Activated T-cell treated with anti-CD3 and anti-CD28 coated beads, Interleukin-2, amount 50 U/mL, for 72 hours (primary cell): Measurements from ENCODE around the gene CHIT1. TPM values are rescaled to one million over a fixed set of nuclear protein-coding genes. Genes with fewer than 3 reads are reported as not detected.

Experiments used
- ATAC-seq, 2 donors: fragments of 150-1000 bp; cut with Tn5 transposase; replicated peaks in 1 of 2; 2 replicates each; pipeline ENCODE4 v1.10.0; 2021; ENCODE audit warnings: moderate library complexity in 2 of 2, mild to moderate bottlenecking in 1 of 2
- DNase-seq, 2 donors: peaks; one replicate each; pipeline ENCODE4 v3.0.0; 2021 to 2022; ENCODE audit warnings: mixed read lengths in 1 of 2
- H3K27ac Mint-ChIP-seq: one replicate; pipeline ENCODE4 v1.8.0; 2022; ENCODE audit warnings: mild to moderate bottlenecking, moderate library complexity, mixed read lengths
- H3K27me3 Mint-ChIP-seq: one replicate; pipeline ENCODE4 v1.8.0; 2022; ENCODE audit warnings: low read depth, mixed read lengths
- H3K36me3 Mint-ChIP-seq, 2 donors: one replicate each; pipeline ENCODE4 v1.8.0; 2022; ENCODE audit warnings: mixed read lengths in 2 of 2, mild to moderate bottlenecking in 1 of 2; ENCODE audit not compliant: insufficient read depth in 2 of 2
- H3K4me1 Mint-ChIP-seq: one replicate; pipeline ENCODE4 v1.8.0; 2022; ENCODE audit warnings: low read depth, mixed read lengths
- H3K4me3 Mint-ChIP-seq, 2 donors: one replicate each; pipeline ENCODE4 v1.8.0; 2022; ENCODE audit warnings: mild to moderate bottlenecking in 2 of 2, mixed read lengths in 2 of 2, moderate library complexity in 2 of 2
- H3K9me3 Mint-ChIP-seq, 2 donors: one replicate each; pipeline ENCODE4 v1.8.0; 2022; ENCODE audit warnings: mixed read lengths in 2 of 2
- total RNA-seq, 2 donors: library from RNA; stranded (reverse); gene quantifications; one replicate each; pipeline ENCODE4 v1.2.3, GENCODE V29; 2022

The CHIT1 gene
- total RNA-seq, 2 donors from 2014 or later: 1.4 to 4.7 TPM

DNA sequence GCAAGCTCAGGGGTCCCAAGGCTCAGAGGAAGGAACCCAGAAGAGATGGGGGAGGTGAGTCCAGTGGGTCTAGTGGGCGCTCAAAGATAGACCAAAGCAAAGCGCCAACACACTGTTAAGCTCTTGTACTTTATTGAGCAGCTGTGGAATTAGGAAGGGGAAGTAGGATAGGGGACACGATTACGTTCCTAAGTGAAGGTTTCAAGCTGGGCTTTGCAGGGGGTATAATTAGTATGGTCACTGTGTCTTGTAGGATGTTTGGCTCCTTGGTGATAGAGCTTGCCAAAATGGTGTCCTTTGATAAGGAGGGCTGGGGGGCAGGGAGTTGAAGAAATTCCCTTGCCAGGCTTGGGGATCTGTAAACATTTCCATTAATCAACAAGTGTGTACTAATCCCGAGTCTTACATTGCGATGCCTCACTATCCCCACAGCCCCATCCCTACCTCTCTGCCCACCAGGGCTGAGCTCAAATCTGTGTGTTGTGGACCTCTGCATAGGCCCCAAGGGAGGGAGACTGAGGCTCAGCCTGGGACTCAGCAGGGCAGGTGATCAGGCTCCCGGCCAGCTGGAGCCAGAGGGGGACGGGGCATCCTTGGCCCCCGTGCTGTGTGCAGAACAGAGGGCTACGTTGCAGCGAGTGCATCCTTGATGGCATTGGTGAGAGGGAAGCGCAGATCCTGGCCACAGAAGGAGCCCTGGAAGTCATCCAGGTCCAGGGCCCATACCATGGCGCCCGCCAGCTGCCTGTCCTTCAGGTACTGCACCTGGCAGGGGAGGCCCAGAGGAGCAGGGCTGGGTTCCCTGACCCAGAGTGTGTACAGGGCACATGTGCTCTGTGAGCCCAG, 50.4 kb downstream of the CHIT1 start:
- DNase-seq: no peak
- no peak overlapping the region for H3K27ac Mint-ChIP-seq
- H3K27me3 Mint-ChIP-seq: no peaks in the 10 kb centered on the region
- no peaks in the 10 kb centered on the region for H3K9me3 Mint-ChIP-seq
- no peak overlapping the region for H3K4me3 Mint-ChIP-seq
- no peak for ATAC-seq
- no peaks in the 10 kb centered on the region for H3K4me1 Mint-ChIP-seq
- no peaks in the 10 kb centered on the region for H3K36me3 Mint-ChIP-seq

DNA sequence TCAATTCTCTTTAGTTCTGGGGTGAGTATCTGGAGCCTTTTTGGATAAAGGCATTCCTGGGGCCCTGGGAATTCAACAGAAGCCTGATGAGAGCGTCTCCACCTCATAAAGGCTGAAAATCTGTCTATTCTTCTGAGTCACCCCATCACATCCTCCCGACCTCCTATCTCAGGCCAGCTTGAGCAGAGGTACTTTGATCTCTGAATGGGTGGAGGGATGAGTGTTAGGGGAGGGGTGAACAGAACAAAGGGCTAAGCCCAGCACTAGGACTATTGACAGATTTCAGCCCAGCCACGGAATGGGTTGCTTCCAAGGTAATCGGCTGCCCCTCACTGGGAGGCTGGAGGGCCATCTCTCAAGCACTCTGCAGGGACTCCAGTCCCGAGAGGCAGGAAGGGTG, 51.4 kb downstream of the CHIT1 start:
- DNase-seq (no peak), ATAC-seq (no peak)
- H3K27me3 Mint-ChIP-seq: no peaks in the 10 kb centered on the region
- no peaks in the 10 kb centered on the region for H3K36me3 Mint-ChIP-seq
- H3K9me3 Mint-ChIP-seq: no peaks in the 10 kb centered on the region
- H3K27ac Mint-ChIP-seq: no peak overlapping the region
- H3K4me1 Mint-ChIP-seq: no peaks in the 10 kb centered on the region
- no peak overlapping the region for H3K4me3 Mint-ChIP-seq

DNA sequence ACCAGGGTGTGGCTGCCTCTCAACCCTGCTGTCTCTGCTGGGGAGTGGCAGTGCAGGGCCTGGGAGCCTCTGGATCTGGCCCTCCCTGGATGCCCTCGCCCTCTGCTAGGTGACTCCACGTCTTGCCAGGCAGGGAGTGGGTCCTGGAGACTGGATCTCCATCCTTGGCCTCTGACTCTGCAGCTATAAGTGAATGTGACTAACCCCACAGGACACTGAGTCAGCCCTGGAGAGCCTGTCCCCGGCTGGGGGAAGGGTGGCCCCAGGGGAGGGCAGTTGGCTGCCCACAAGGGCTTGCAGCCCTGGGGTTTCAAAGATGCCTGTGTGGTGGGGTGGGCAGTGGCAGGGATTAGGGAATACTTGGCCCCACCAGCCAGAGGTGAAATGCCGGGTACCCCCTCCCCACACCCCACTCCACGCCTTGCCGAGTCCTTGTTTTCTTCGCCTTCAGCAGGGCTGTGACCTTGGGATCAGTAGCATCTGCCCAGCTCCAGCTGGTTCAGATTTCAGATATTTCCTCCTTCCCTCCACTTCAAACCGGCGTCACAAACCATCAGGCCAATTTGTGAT, 51.9 kb downstream of the CHIT1 start:
- Mint-ChIP-seq H3K27me3 (no peaks in the 10 kb centered on the region), H3K4me3 (no peak overlapping the region), H3K36me3 (no peaks in the 10 kb centered on the region), H3K9me3 (no peaks in the 10 kb centered on the region), H3K4me1 (no peaks in the 10 kb centered on the region), H3K27ac (no peak overlapping the region)
- DNase-seq: no peak
- no peak for ATAC-seq

DNA sequence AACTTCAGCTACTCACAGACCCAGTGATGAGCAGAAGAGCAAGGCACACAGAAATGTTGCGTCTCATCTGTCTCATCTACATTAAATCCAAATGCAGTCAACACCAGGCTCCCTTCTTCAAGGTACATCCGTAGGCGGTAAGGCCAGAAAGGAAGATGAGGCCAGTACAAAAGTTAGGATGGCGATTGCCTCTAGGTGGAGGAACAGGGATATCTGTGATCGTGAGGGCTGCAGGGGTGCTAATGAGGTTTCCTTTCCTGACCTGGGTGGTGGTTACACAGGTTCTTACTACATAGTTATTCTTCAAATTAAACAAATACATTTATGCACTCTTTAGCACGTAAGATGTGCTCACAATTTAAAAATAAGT, 52.5 kb downstream of the CHIT1 start:
- H3K36me3 Mint-ChIP-seq: no peaks in the 10 kb centered on the region
- H3K4me3 Mint-ChIP-seq: no peak overlapping the region
- H3K9me3 Mint-ChIP-seq: no peaks in the 10 kb centered on the region
- DNase-seq: no peak
- H3K27me3 Mint-ChIP-seq: no peaks in the 10 kb centered on the region
- no peak for ATAC-seq
- no peak overlapping the region for H3K27ac Mint-ChIP-seq
- H3K4me1 Mint-ChIP-seq: no peaks in the 10 kb centered on the region

DNA sequence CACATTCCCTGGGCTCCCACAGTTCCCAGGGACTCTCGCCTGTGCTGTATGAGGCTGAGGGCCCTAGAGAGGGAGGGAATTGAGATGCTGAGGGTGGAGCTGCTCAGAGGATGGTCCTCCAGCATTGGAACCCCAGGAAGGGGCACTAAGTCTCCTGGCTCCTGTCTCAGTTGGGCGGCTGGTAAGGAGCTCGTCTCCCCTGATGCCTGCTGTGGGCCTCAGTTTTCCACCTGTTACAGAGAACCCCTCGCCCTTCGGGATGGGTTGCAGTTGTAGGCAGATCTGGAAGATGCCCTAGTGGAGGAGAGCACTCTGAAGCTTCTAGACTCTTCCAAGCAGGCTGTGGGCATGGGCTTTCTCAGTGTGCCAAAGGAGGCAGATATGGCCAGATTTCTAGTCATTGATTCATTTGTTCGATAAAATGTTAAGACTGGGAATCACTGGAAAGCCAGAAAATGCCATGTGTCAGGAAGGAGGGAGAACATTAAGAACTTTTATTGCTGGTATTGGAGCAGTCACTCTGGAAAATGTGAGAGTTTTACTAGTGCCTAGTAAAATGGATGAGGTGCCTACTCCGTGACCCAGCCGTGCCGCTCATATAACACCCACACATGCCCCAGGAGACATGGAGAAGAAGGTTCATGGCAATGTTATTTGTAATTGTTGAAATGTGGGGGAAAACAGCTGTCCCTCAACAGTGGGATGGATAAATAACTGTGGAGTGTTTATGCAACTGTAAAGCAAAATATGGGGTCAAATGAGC, 53.0 kb downstream of the CHIT1 start:
- no peak overlapping the region for H3K4me3 Mint-ChIP-seq
- ATAC-seq: no peak
- no peak overlapping the region for H3K27ac Mint-ChIP-seq
- H3K4me1 Mint-ChIP-seq: no peaks in the 10 kb centered on the region
- no peaks in the 10 kb centered on the region for H3K9me3 Mint-ChIP-seq
- no peak for DNase-seq
- no peaks in the 10 kb centered on the region for H3K36me3 Mint-ChIP-seq
- no peaks in the 10 kb centered on the region for H3K27me3 Mint-ChIP-seq

DNA sequence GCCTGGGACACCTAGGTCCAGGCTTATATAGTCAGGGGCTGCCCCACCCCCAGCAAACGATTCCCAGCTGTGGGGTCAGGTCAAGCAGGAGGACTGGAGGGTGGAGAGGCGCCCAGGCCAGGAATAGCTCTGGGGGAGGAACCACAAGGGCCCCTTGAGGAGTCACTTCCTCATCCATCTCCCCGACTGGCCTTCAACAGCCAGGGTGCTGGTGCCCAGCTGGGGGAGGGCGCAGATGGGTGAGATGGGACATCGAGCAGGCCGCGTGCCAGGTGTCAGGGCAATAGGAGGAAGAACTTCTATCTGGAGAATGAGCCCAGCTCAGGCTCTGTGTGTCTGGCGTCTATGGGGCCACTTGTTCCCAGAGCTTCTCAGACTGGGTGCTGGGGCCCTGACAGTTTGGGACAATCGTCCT, 53.6 kb downstream of the CHIT1 start:
- DNase-seq (no peak), ATAC-seq (no peak)
- Mint-ChIP-seq H3K4me3 (no peak overlapping the region), H3K27me3 (no peaks in the 10 kb centered on the region), H3K36me3 (no peaks in the 10 kb centered on the region), H3K27ac (no peak overlapping the region), H3K4me1 (no peaks in the 10 kb centered on the region), H3K9me3 (no peaks in the 10 kb centered on the region)

DNA sequence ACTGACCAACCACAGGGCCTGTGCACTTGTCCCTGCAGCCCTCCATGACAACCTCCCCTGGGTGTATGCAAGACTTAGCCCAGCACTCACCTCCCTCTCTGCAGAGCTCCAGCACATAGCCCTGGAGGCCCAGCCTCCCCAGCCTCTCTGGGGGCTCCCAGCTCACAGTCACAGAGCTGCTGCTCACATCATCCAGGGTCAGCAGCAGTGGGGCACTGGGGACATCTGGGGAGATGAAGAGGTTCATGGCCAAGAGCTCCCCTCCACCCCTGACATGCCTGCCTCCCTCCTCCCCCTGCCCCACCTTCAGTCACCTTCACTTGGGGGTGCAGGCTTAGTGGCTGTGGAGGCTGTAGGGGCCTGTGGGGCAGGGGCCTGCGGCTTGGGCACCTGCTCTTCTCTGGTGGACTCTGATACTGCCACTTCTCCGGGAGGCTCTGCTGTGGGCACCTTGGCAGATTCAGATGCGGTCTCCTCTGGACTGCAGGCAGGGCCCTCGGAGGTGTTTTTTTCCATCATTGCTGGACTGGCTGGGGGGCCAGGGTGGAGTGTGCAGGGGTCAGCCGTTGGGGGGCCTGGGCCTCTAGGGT, 54.1 kb downstream of the CHIT1 start, which contains the start of gene MYBPH:
Gene MYBPH, minus strand, starts transcription at position 590 of the 590 bp plus-strand sequence. Its CDS starts 71 bp downstream, at position 519.
- DNase-seq: no peak
- H3K4me3 Mint-ChIP-seq: no peak within 1 kb of the TSS
- H3K9me3 Mint-ChIP-seq: no peaks in the 10 kb centered on the region
- no peak within 1 kb of the TSS for H3K27ac Mint-ChIP-seq
- no peaks in the 10 kb centered on the region for H3K4me1 Mint-ChIP-seq
- H3K27me3 Mint-ChIP-seq: no peaks in the 10 kb centered on the region
- ATAC-seq: no peak
- no peaks in the 10 kb centered on the region for H3K36me3 Mint-ChIP-seq

DNA sequence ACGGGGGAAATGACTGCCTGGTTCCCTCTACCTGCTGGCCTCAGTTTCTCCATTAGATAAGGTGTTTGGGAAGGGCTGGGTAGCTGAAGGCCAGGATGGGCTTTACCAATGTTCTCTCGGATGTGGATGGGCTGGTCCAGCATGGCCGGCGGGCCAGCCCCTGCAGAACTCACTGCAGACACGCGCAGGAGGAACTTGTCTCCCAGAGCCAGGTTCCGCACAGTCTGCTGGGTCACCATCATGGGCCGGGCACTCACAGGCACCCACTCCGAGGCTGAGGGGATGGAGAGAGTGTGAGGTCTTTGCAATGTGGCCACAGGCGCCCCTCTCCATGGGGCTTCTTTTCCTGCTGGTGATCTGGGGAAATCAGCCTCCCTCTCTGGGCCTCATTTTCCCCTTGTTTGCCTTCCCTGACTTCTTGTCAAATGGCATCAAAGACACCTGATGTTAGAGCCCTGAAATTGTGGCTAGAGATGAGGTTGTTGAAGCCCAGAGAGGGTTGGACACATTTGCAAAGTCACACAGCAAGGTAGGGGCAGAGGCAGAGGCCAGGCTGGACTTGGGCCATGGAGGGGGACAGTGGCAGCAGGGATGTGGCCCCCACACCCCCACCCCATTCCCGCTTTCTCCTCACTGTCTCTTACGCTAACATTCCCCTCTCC, 55.0 kb downstream of the CHIT1 start:
- Mint-ChIP-seq H3K9me3 (no peaks in the 10 kb centered on the region), H3K27ac (no peak overlapping the region), H3K4me3 (no peak overlapping the region), H3K27me3 (no peaks in the 10 kb centered on the region), H3K4me1 (no peaks in the 10 kb centered on the region), H3K36me3 (no peaks in the 10 kb centered on the region)
- ATAC-seq: no peak
- DNase-seq: no peak

DNA sequence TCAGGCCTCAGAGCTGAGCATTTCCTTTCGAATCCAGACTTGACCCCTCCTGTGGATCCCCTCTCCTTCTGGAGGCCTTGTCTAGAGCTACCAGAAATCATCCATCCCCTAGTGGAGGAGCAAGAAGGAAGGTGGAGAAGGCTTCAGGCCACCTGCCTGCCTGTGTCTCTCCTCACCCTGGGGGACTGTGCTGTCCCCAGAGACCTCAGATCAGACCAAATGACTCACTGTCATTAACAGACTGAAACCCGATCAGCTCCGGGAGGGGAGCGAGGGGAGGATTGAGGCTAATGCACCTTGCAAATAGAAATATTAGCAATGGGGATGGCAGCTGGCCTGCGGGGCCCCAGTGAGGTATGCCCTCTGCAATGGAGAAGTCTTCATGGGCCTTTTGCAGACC, 55.9 kb downstream of the CHIT1 start:
- Mint-ChIP-seq H3K4me3 (no peak overlapping the region), H3K27ac (no peak overlapping the region), H3K4me1 (no peaks in the 10 kb centered on the region), H3K27me3 (no peaks in the 10 kb centered on the region), H3K36me3 (no peaks in the 10 kb centered on the region), H3K9me3 (no peaks in the 10 kb centered on the region)
- no peak for ATAC-seq
- no peak for DNase-seq

DNA sequence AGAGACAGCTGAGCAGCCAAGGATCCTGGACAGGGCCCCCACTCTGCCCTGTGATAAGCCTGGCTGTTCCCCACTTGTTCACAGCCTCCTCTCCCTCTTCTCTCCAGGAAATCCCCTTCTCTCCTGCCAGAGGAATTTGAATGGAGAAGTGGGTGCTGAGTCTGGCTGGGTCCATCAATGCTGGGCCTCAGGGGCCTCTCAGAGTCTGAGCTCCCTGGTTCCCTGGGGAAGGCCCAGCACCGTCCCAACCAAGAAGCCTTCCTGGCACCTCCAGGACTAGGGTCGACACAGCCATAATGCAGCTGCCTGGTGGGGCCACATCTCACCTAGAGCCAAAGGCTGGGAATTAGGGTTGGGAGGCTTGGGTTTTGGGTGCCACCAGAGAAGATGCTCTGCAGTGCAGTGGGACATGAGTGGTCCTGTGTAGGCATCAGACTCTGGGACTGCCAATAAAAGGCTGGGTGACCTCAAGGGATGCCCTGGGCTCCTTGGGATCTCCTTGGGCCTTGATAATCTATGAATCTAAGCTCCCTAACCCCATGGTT, 56.4 kb downstream of the CHIT1 start:
- no peaks in the 10 kb centered on the region for H3K27me3 Mint-ChIP-seq
- DNase-seq (no peak), ATAC-seq (no peak)
- H3K27ac Mint-ChIP-seq: no peak overlapping the region
- H3K4me1 Mint-ChIP-seq: no peaks in the 10 kb centered on the region
- no peaks in the 10 kb centered on the region for H3K9me3 Mint-ChIP-seq
- no peaks in the 10 kb centered on the region for H3K36me3 Mint-ChIP-seq
- H3K4me3 Mint-ChIP-seq: no peak overlapping the region

DNA sequence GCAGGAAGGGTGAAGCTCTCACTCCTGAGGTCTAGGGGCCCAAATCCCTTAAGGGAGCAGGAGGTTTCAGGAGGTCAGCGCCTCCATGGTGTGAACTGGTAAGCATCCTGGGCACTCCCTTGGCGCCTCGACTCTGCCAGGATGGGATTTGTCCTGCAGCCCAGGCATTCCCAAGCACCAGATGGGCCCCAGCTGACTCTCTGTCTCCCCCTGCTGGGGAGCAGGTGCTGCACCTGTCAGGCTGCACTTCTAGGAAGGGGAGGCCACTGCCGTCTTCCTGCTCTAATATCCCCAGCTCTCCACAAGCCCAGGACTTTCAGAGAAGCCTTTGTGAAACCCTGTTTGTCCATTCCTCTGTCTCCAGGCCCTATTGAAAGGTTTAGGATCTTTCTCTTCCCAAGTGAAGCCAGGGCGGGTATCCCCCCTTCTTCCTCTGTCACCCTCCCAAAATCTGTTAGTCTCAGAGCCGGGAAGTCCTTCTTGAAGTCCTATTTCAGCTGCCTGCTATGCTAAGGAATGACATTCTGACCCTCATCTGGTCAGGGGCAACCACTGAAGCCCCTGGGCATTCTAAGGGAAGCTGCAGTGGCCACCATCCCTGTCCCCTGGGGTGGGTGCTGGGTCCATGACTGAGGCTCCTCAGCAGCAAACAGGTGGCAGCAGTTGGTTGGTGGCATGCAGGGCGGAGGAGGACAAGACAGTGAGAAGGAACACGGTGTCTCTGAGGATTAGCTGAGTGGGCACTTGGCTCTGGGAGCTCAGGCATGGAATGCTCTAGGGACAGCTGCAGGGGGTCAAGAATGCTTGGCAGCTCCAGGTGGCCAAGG, 57.1 kb downstream of the CHIT1 start:
- Mint-ChIP-seq H3K9me3 (no peaks in the 10 kb centered on the region), H3K27me3 (no peaks in the 10 kb centered on the region), H3K4me3 (no peak overlapping the region), H3K27ac (no peak overlapping the region), H3K36me3 (no peaks in the 10 kb centered on the region), H3K4me1 (no peaks in the 10 kb centered on the region)
- ATAC-seq (peak; percentile 53 to 60), DNase-seq (peak; percentile 56 to 61)
